HL-60 (cell line): ENCODE data around the gene RNF144A.

Experiments
- DNase-seq, 2 experiments: peaks; one replicate each; pipeline ENCODE4 v3.0.0-alpha.2; 2010 to 2020; ENCODE audit warnings: low read depth in 1 of 2, low spot score in 1 of 2
- H3K27ac ChIP-seq: fragments of 250-450 bp; sonication (Bioruptor Pico); replicated peaks from 2 replicates; pipeline ENCODE4 v1.5.1; 2020; ENCODE audit warnings: mild to moderate bottlenecking, moderate library complexity
- H3K27me3 ChIP-seq: fragments of 250-450 bp; sonication (Bioruptor Pico); 2 replicates; pipeline ENCODE4 v1.5.1; 2021; ENCODE audit warnings: mild to moderate bottlenecking, moderate library complexity; ENCODE audit not compliant: insufficient read depth, poor library complexity, severe bottlenecking
- H3K4me3 ChIP-seq: replicated peaks from 2 replicates; pipeline ENCODE4 v1.5.1; 2011; ENCODE audit warnings: mild to moderate bottlenecking, control low read depth, low read length; ENCODE audit not compliant: insufficient read depth
- CTCF ChIP-seq: IDR thresholded peaks from one replicate; pipeline ENCODE4 v1.5.1; 2011; ENCODE audit warnings: low read length, control low read depth, inconsistent platforms; ENCODE audit not compliant: insufficient read depth
- GABPA ChIP-seq: IDR thresholded peaks from 2 replicates; pipeline ENCODE4 v1.6.1; 2012; ENCODE audit warnings: low read depth
- POLR2AphosphoS5 ChIP-seq: IDR thresholded peaks from 2 replicates; pipeline ENCODE4 v1.6.1; 2012; ENCODE audit warnings: low read depth
- REST ChIP-seq: IDR thresholded peaks from 2 replicates; pipeline ENCODE4 v1.6.1; 2012; ENCODE audit warnings: low read depth; ENCODE audit not compliant: insufficient replicate concordance
- SPI1 ChIP-seq: IDR thresholded peaks from 2 replicates; pipeline ENCODE4 v1.6.1; 2012; ENCODE audit warnings: low read depth, mild to moderate bottlenecking, borderline replicate concordance

RNF144A gene

GRCh38 chr2:7023542-7023941 is 106.3 kb downstream of the RNF144A start:
- TF ChIP-seq REST, result no peak
- TF ChIP-seq CTCF, result no peak
- TF ChIP-seq POLR2AphosphoS5, result no peak
- TF ChIP-seq SPI1, result no peak
- no peak for TF ChIP-seq GABPA
- Histone ChIP-seq H3K27me3 (no peaks in the 10 kb centered on the region), H3K27ac (no peak overlapping the region), H3K4me3 (no peak overlapping the region)
- DNase-seq, result no peak

GRCh38 chr2:7024261-7024660 is 107.0 kb downstream of the RNF144A start:
- no peak overlapping the region for H3K4me3 ChIP-seq
- H3K27me3 ChIP-seq, result no peaks in the 10 kb centered on the region
- TF ChIP-seq POLR2AphosphoS5 (no peak), CTCF (no peak), GABPA (no peak), REST (no peak), SPI1 (no peak)
- H3K27ac ChIP-seq, result no peak overlapping the region
- DNase-seq, result no peak

GRCh38 chr2:7025082-7025481 is 107.9 kb downstream of the RNF144A start:
- no peak overlapping the region for H3K4me3 ChIP-seq
- no peak overlapping the region for H3K27ac ChIP-seq
- no peak for TF ChIP-seq REST
- no peak for TF ChIP-seq SPI1
- TF ChIP-seq POLR2AphosphoS5, result no peak
- no peak for TF ChIP-seq CTCF
- TF ChIP-seq GABPA, result no peak
- no peaks in the 10 kb centered on the region for H3K27me3 ChIP-seq
- DNase-seq, result no peak
